ENCODE measurements around the gene FAM124A.

FAM124A gene

GRCh38 chr13:51291341-51291740 is 69.1 kb downstream of the FAM124A start:
- TF ChIP-seq JUND (IDR thresholded peaks at IDR 0.05; ENCODE audit: low read depth), result no peak
- in situ Hi-C loops (cut with HindIII; ENCODE audit: low pct_unique_long_range_greater_than_20kb, low sequenced_read_pairs), result no loop called here
- no peak for DNase-seq (ENCODE audit: low read depth in 1 of 2, low spot score in 1 of 2)

DNA sequence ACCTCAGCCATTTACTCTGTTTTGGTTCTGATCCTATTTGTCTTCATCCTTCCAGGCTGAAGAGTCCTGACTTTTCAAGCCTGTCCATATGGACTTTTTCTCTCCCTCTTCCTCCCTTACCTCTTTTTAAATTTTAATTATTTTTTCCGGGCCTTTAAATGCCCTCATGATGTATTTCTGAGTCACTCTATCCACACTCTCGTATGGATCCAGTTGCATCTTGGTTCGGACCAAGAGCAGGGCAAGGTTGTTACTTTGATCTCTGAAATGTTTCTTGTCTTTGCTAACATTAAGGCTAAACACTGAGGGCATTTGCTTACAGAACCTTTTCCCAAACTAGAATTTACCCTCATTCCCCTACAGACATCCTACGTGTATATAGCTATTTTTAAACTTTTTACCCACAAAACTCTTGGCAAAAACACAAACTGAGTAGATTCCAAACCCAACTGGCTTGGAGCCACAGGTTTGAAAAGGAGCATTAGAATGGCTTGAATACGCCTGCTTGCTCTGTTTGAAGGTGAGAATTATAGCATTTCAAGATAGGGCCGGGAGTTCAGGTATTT is 69.9 kb downstream of the FAM124A start:
- in situ Hi-C loops (cut with HindIII; ENCODE audit: low pct_unique_long_range_greater_than_20kb, low sequenced_read_pairs), result no loop called here
- no peak for TF ChIP-seq JUND (IDR thresholded peaks at IDR 0.05; ENCODE audit: low read depth)
- DNase-seq (ENCODE audit: low read depth in 1 of 2, low spot score in 1 of 2), result no peak

GRCh38 chr13:51297556-51297955 is 75.4 kb downstream of the FAM124A start:
- peak in 1 of 2 experiments; percentile 27 for DNase-seq (ENCODE audit: low read depth in 1 of 2, low spot score in 1 of 2)
- TF ChIP-seq JUND (IDR thresholded peaks at IDR 0.05; ENCODE audit: low read depth), result no peak
- in situ Hi-C loops (cut with HindIII; ENCODE audit: low pct_unique_long_range_greater_than_20kb, low sequenced_read_pairs), result no loop called here

DNA sequence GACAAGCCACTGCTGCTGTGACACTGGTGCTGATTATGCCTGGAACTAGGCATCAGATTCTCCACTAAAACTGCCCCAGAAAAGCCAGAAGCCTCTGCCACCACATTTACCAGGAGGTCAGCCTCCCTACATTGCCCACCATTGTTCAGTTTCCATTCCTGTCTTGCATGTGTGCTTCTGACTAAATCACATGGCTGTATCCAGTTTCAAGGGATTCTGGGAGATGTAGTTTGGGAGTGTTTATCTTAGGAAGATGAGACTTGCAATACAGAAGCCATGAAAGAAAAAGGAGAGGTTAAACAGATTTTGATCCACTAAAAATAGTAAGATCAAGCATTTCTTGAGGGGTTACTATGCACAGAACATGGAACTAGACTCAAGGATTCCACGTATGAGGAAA is 76.6 kb downstream of the FAM124A start:
- DNase-seq (ENCODE audit: low read depth in 1 of 2, low spot score in 1 of 2), result no peak
- no peak for TF ChIP-seq JUND (IDR thresholded peaks at IDR 0.05; ENCODE audit: low read depth)
- in situ Hi-C loops (cut with HindIII; ENCODE audit: low pct_unique_long_range_greater_than_20kb, low sequenced_read_pairs), result no loop called here

- DNase-seq (ENCODE audit: low read depth in 1 of 2, low spot score in 1 of 2), result no peak
- no peak for TF ChIP-seq JUND (IDR thresholded peaks at IDR 0.05; ENCODE audit: low read depth)
- in situ Hi-C loops (cut with HindIII; ENCODE audit: low pct_unique_long_range_greater_than_20kb, low sequenced_read_pairs), result no loop called here
Observed at GRCh38 chr13:51303063-51303552, 80.9 kb downstream of the FAM124A start.

- no peak for TF ChIP-seq JUND (IDR thresholded peaks at IDR 0.05; ENCODE audit: low read depth)
- no peak for DNase-seq (ENCODE audit: low read depth in 1 of 2, low spot score in 1 of 2)
- in situ Hi-C loops (cut with HindIII; ENCODE audit: low pct_unique_long_range_greater_than_20kb, low sequenced_read_pairs), result no loop called here
Observed at GRCh38 chr13:51303882-51304281, 81.7 kb downstream of the FAM124A start.

DNA sequence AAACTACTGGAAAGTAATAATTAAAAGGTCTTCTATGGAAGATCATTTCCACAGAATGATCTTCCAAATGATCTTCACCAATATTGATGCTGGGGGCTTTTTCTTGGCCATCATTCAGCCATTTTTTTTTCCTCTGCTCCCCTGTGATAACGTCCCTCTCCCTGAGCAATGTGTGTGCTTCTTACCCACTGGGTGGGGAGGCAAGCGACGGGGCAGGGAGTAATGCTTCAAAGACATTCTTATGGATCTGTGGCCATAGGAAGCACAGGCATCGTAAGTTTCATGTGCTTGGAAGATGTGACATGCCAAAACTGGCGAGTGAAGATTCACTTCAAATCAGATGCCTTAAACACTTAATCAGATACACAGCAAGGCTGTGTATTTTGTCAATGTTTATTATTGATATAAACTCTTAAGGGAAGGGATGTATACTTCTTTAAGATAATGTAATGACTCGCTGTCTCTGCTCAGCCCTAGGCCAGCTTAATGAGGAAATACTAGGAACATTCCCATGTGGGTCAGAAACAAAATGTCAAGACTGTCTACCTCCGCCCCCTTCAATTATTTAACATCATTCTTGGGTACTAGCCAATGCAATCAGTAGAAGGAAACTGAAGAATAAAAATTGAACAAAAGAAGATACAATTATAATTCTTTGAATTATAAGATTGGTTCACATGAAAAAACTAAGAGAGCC is 83.2 kb downstream of the FAM124A start:
- no peak for DNase-seq (ENCODE audit: low read depth in 1 of 2, low spot score in 1 of 2)
- in situ Hi-C loops (cut with HindIII; ENCODE audit: low pct_unique_long_range_greater_than_20kb, low sequenced_read_pairs), result no loop called here
- TF ChIP-seq JUND (IDR thresholded peaks at IDR 0.05; ENCODE audit: low read depth), result no peak

DNA sequence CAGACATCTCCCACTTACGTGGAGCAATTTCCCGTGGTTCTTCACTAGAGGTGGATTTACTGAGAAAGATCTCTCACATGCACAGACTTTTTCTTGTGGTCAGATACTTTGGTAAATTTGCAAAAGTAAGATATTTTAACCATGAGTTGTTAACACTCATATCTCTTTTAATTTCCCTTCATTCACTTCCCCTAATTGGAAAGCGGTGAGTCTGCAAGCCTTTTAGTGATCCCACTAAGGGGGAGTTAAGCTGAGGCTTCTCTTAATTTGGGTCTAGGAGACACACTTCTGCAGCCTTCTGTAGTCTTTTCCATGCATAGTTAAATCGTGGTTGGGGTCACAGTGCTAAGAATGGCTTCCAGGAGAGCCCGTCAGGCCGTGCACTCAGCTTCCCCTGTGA is 86.6 kb downstream of the FAM124A start:
- no peak for DNase-seq (ENCODE audit: low read depth in 1 of 2, low spot score in 1 of 2)
- in situ Hi-C loops (cut with HindIII; ENCODE audit: low pct_unique_long_range_greater_than_20kb, low sequenced_read_pairs), result no loop called here
- TF ChIP-seq JUND (IDR thresholded peaks at IDR 0.05; ENCODE audit: low read depth), result no peak

DNA sequence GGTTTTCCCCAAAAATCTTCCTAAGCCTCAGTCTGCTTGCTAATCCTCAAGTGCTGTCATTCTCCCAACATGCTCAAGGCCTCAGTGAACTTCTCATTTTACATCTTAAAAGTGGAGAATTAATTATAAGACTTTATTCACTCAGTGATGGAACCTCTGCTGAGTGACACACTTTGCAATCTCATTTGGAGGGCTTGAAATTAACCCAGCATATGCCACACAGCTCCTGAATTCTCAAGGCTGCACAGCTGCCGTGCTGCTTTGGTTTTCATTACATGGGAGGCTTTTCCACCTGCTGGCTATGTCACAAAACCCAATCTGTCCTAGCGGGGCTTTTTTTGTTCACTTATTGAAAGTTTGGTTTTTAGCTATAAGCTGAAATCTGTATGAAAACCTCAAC is 89.0 kb downstream of the FAM124A start:
- in situ Hi-C loops (cut with HindIII; ENCODE audit: low pct_unique_long_range_greater_than_20kb, low sequenced_read_pairs), result no loop called here
- no peak for DNase-seq (ENCODE audit: low read depth in 1 of 2, low spot score in 1 of 2)
- TF ChIP-seq JUND (IDR thresholded peaks at IDR 0.05; ENCODE audit: low read depth), result no peak

GRCh38 chr13:51311957-51312520 is 89.8 kb downstream of the FAM124A start:
- DNase-seq (ENCODE audit: low read depth in 1 of 2, low spot score in 1 of 2), result no peak
- TF ChIP-seq JUND (IDR thresholded peaks at IDR 0.05; ENCODE audit: low read depth), result no peak
- in situ Hi-C loops (cut with HindIII; ENCODE audit: low pct_unique_long_range_greater_than_20kb, low sequenced_read_pairs), result no loop called here

- DNase-seq (ENCODE audit: low read depth in 1 of 2, low spot score in 1 of 2), result no peak
- TF ChIP-seq JUND (IDR thresholded peaks at IDR 0.05; ENCODE audit: low read depth), result no peak
- in situ Hi-C loops (cut with HindIII; ENCODE audit: low pct_unique_long_range_greater_than_20kb, low sequenced_read_pairs), result no loop called here
Observed at GRCh38 chr13:51313619-51314018, 91.4 kb downstream of the FAM124A start.

DNA sequence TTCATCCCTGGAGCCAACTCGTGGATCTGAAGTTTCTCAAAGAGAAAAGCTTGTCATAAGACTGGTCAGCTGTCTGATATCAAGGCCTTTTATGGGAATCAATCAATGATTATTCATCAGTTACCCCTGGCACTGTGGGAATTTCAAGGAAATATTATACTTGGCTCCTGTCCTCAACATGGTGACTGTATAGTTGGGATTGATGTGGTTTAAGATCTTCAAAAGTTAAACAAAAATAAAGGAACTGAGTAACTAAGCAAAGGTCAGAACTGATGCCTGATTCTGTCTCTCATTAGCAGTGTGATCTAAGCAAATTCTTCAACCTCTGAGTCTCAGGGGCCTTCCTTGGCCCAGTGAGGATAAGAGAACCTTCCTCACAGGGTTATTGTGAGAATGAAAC is 95.1 kb downstream of the FAM124A start:
- DNase-seq (ENCODE audit: low read depth in 1 of 2, low spot score in 1 of 2), result no peak
- TF ChIP-seq JUND (IDR thresholded peaks at IDR 0.05; ENCODE audit: low read depth), result no peak
- in situ Hi-C loops (cut with HindIII; ENCODE audit: low pct_unique_long_range_greater_than_20kb, low sequenced_read_pairs), result no loop called here

- no peak for DNase-seq (ENCODE audit: low read depth in 1 of 2, low spot score in 1 of 2)
- in situ Hi-C loops (cut with HindIII; ENCODE audit: low pct_unique_long_range_greater_than_20kb, low sequenced_read_pairs), result no loop called here
- TF ChIP-seq JUND (IDR thresholded peaks at IDR 0.05; ENCODE audit: low read depth), result no peak
Observed at GRCh38 chr13:51318015-51318414, 95.8 kb downstream of the FAM124A start.
